Fibroblast of lung (primary cell): Measurements from ENCODE around the gene GLIS1.

Source experiments
- CTCF ChIP-seq, 2 donors: IDR thresholded peaks in 1 of 2; conservative IDR thresholded peaks in 1 of 2; 1 replicate in 1 of 2; 2 replicates in 1 of 2; pipeline ENCODE4 v1.5.1; 2011 to 2012; ENCODE audit warnings: low read length in 2 of 2, control low read depth in 1 of 2, inconsistent platforms in 1 of 2, low read depth in 1 of 2, mild to moderate bottlenecking in 1 of 2
- EZH2 ChIP-seq: IDR thresholded peaks from 2 replicates; pipeline ENCODE4 v1.5.1; 2012; ENCODE audit warnings: low read length, control low read depth, mild to moderate bottlenecking; ENCODE audit errors: missing control alignments

DNA sequence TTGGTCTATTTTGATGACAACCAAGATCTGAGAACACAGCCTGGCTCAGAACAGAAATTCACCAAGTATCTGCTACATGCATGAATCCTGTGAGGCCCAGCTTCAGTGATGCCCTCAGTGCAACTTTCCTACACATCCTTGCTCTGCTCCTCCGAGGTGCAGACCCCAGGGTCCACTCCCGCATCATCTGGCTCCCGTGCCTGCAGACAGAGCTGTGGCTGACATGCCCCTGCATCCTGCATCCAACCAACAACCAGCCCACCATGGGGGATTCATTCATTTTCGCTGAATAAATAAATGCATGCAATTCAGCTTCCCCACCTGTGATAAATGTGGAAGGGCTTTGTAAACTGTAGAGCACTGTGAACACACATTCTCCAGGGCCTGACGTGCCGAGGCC lies 112.3 kb downstream of the GLIS1 start:
- TF ChIP-seq CTCF (conservative IDR thresholded peaks at IDR 0.05 in 1 of 2, IDR thresholded peaks at IDR 0.05 in 1 of 2; ENCODE audit: low read depth in 1 of 2, low read length in 2 of 2) (no peak), EZH2 (no peak)
